CD4-positive, alpha-beta T cell (primary cell): ENCODE results near the gene HRH3. TPM values are rescaled to one million over a fixed set of nuclear protein-coding genes. Genes with fewer than 3 reads are reported as not detected.

Source experiments
- ATAC-seq: fragments of 200-7000 bp; cut with Tn5 transposase; one replicate; pipeline ENCODE4 v1.10.0; 2022; ENCODE audit warnings: mild to moderate bottlenecking; ENCODE audit not compliant: poor library complexity
- CTCF ChIA-PET: fragments of 350-600 bp; sonication (Branson Sonifier 250); formaldehyde crosslinking; loops from one replicate; lab custom pipeline; 2021; ENCODE audit warnings: antibody characterized with exemption, inconsistent platforms; lab: Charles Lee
- POLR2A ChIA-PET: fragments of 350-600 bp; sonication (Branson Sonifier 250); formaldehyde crosslinking; loops from one replicate; lab custom pipeline; 2021; ENCODE audit warnings: antibody characterized with exemption, inconsistent platforms; lab: Charles Lee
- DNase-seq, 14 experiments: peaks; one replicate each; pipeline ENCODE4 v3.0.0-alpha.2; 2013 to 2020; ENCODE audit warnings: mixed read lengths in 2 of 14
- H3K27ac ChIP-seq, 2 donors: one replicate each; pipeline versions ENCODE4 v1.5.1 to v1.7.0; 2013; ENCODE audit warnings: low read length in 2 of 2, low read depth in 1 of 2, mild to moderate bottlenecking in 1 of 2
- H3K27me3 ChIP-seq, 2 experiments: 1 replicate in 1 of 2; 2 replicates in 1 of 2; pipeline versions ENCODE4 v1.6.1 to v1.7.0; 2013; ENCODE audit warnings: low read length in 2 of 2, control low read depth in 1 of 2, mild to moderate bottlenecking in 1 of 2, moderate library complexity in 1 of 2; ENCODE audit not compliant: insufficient read depth in 2 of 2, control insufficient read depth in 1 of 2
- H3K36me3 ChIP-seq: one replicate; pipeline ENCODE4 v1.6.1; 2013; ENCODE audit warnings: low read length, control low read depth; ENCODE audit not compliant: insufficient read depth
- H3K4me1 ChIP-seq: one replicate; pipeline ENCODE4 v1.6.1; 2013; ENCODE audit warnings: low read length, control low read depth; ENCODE audit not compliant: insufficient read depth
- H3K4me3 ChIP-seq: one replicate; pipeline ENCODE4 v1.5.1; 2013; ENCODE audit warnings: mild to moderate bottlenecking, low read length, moderate library complexity
- H3K9me3 ChIP-seq, 2 experiments: 1 replicate in 1 of 2; 2 replicates in 1 of 2; pipeline versions ENCODE4 v1.6.1 to v1.7.0; 2013; ENCODE audit warnings: low read length in 2 of 2, mild to moderate bottlenecking in 2 of 2, control low read depth in 1 of 2, moderate library complexity in 1 of 2; ENCODE audit not compliant: control insufficient read depth in 1 of 2, insufficient read depth in 1 of 2
- H3K27ac Mint-ChIP-seq: one replicate; pipeline ENCODE4 v1.8.0; 2020; ENCODE audit warnings: mixed read lengths
- H3K27me3 Mint-ChIP-seq: one replicate; pipeline ENCODE4 v1.8.0; 2021; ENCODE audit warnings: mixed read lengths
- H3K36me3 Mint-ChIP-seq: one replicate; pipeline ENCODE4 v1.8.0; 2021; ENCODE audit warnings: low read depth, mixed read lengths
- H3K4me1 Mint-ChIP-seq: one replicate; pipeline ENCODE4 v1.8.0; 2021; ENCODE audit warnings: low read depth, mixed read lengths
- H3K4me3 Mint-ChIP-seq: one replicate; pipeline ENCODE4 v1.8.0; 2020; ENCODE audit warnings: mild to moderate bottlenecking, mixed read lengths
- H3K9me3 Mint-ChIP-seq: one replicate; pipeline ENCODE4 v1.8.0; 2020; ENCODE audit warnings: mixed read lengths
- CTCF ChIP-seq: fragments of 200-600 bp; IDR thresholded peaks from one replicate; pipeline ENCODE4 v1.8.0; 2022; ENCODE audit warnings: antibody characterized with exemption, mild to moderate bottlenecking
- intact Hi-C, 2 experiments: fragments of 100-400 bp; cut with DNase I in 1 of 2; cut with micrococcal nuclease in 1 of 2; formaldehyde crosslinking; loops; one replicate each; pipeline versions ENCODE4 v1.15.1 to v1.9.0; 2023 to 2025; cut with DNase I, micrococcal nuclease
- total RNA-seq, 174 experiments: library from RNA in 2 of 174; stranded (reverse) in 2 of 174; gene quantifications; one replicate each; pipeline ENCODE4 v1.2.3 and lab custom pipeline; 2021 to 2026

HRH3 gene
- total RNA-seq, 2 experiments from 2014 or later, result not detected

GRCh38 chr20:62198496-62198895 is 21.6 kb downstream of the HRH3 start:
- Mint-ChIP-seq H3K4me3 (no peak overlapping the region), H3K9me3 (no peaks in the 10 kb centered on the region), H3K36me3 (peaks cover 61% of the 10 kb centered on the region), H3K4me1 (no peaks in the 10 kb centered on the region), H3K27me3 (no peaks in the 10 kb centered on the region), H3K27ac (no peak overlapping the region)
- Histone ChIP-seq H3K4me3 (no peak overlapping the region), H3K9me3 (no peaks in the 10 kb centered on the region), H3K27ac (no peak overlapping the region), H3K27me3 (no peaks in the 10 kb centered on the region), H3K4me1 (no peaks in the 10 kb centered on the region), H3K36me3 (peaks cover 60% of the 10 kb centered on the region)
- ChIA-PET POLR2A (no interaction called here), CTCF (no interaction called here)
- DNase-seq, result no peak
- ATAC-seq, result no peak
- intact Hi-C loops, result no loop called here
- TF ChIP-seq CTCF, result no peak

GRCh38 chr20:62197801-62198200 is 22.3 kb downstream of the HRH3 start:
- no peak for TF ChIP-seq CTCF
- CTCF ChIA-PET, result no interaction called here
- no peak overlapping the region for H3K4me3 ChIP-seq
- no peak for DNase-seq
- POLR2A ChIA-PET, result interaction anchor here (0.6 kb wide), 1 partner anchor 16 kb away, joined by 4 read pairs; no protein-coding TSS in a partner anchor
- H3K36me3 ChIP-seq, result peaks cover 65% of the 10 kb centered on the region
- Mint-ChIP-seq H3K36me3 (peaks cover 61% of the 10 kb centered on the region), H3K4me1 (no peaks in the 10 kb centered on the region), H3K27ac (no peak overlapping the region), H3K4me3 (no peak overlapping the region), H3K9me3 (no peaks in the 10 kb centered on the region), H3K27me3 (no peaks in the 10 kb centered on the region)
- H3K9me3 ChIP-seq, result no peaks in the 10 kb centered on the region
- ATAC-seq, result no peak
- intact Hi-C loops, result no loop called here
- no peaks in the 10 kb centered on the region for H3K27me3 ChIP-seq
- H3K27ac ChIP-seq, result no peak overlapping the region
- no peaks in the 10 kb centered on the region for H3K4me1 ChIP-seq

- H3K27ac ChIP-seq, result no peak overlapping the region
- H3K27ac Mint-ChIP-seq, result no peak overlapping the region
- H3K9me3 Mint-ChIP-seq, result no peaks in the 10 kb centered on the region
- no peak for TF ChIP-seq CTCF
- no peaks in the 10 kb centered on the region for H3K27me3 Mint-ChIP-seq
- intact Hi-C loops, result no loop called here
- H3K36me3 ChIP-seq, result peaks cover 68% of the 10 kb centered on the region
- no peaks in the 10 kb centered on the region for H3K27me3 ChIP-seq
- CTCF ChIA-PET, result no interaction called here
- no peak for DNase-seq
- POLR2A ChIA-PET, result interaction anchor here (0.6 kb wide), 1 partner anchor 16 kb away, joined by 4 read pairs; no protein-coding TSS in a partner anchor
- no peaks in the 10 kb centered on the region for H3K4me1 ChIP-seq
- H3K4me1 Mint-ChIP-seq, result no peaks in the 10 kb centered on the region
- ATAC-seq, result no peak
- no peaks in the 10 kb centered on the region for H3K9me3 ChIP-seq
- no peak overlapping the region for H3K4me3 Mint-ChIP-seq
- peaks cover 61% of the 10 kb centered on the region for H3K36me3 Mint-ChIP-seq
- H3K4me3 ChIP-seq, result no peak overlapping the region
Measured at GRCh38 chr20:62197311-62197710, 22.8 kb downstream of the HRH3 start.
